NCI-H460 (cell line): ENCODE data around the gene TMOD3. TPM values are rescaled to one million over a fixed set of nuclear protein-coding genes. Genes with fewer than 3 reads are reported as not detected.
A peak's percentile ranks its signal among the peaks of the same experiment; 100 is the strongest.

Experiments used
- DNase-seq: peaks from one replicate; pipeline ENCODE4 v3.0.0-alpha.2; 2016; ENCODE audit warnings: low read depth; ENCODE audit errors: extremely low read depth
- total RNA-seq: library from RNA; depleted of rRNA; stranded (reverse); fragments of >200 nt; shearing (Covaris generic); gene quantifications from 2 replicates; pipeline ENCODE4 v1.2.3, GENCODE V29; 2014

TMOD3 gene
- total RNA-seq, 1 experiment from 2014 or later, result 59.0 TPM

DNA sequence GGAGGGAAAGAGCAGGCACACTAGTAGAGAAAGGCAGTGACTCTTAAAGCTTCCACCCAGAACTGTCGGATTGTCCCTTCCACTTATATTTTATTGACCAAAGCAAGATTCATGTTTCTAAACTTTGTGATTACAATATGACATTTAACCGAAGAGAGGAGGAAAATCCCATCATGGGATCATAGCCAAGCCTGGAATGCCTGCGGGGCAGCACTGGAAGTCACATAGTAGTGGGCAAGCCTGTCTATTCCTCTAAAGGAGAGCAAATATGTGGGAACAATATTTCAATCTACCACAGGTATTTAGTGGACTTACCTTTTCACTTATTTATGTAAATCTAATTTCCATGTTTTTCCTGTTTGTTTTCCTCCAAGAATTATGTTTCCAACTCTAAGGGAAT, 3.8 kb upstream of the TMOD3 start:
- DNase-seq, result no peak

DNA sequence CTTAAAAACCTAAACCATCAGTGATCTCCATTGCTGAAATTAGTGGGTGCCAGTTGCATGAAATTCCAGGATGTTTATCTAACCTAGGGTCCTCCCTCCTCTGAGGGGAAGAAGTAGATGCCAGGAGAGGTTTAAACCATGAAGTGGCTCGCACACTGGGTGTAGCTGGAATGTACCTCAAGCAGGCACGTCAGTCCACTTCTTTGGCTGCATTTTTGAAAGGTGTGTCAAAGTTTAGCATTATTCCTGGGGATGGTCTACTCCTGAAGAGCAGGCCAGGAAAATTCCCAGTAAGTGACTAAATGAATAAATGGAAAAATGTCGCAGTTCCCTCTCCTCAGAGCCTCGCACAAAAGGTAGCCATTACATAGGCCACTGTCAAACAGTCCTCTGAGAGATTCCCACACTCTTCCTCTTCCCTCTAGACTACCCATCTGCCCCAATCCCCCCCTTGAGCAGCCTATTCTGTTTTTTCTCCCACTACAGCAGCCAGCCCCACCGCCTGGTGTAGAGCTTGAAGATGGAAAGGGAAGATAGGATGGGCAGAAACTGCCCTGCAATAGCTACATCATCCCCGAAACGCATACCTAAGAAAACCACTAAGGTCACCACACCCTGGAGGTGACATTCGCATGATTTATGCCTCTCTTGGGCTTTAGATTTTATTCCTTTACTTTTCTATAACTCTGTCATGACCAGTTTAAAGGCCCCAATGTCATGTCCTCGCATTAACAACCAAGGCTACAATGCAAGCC, 655 bp upstream of the TMOD3 start:
- no peak for DNase-seq

- DNase-seq, result no peak
These were observed 888 bp downstream of the TMOD3 start for GRCh38 chr15:51830276-51830806.

- DNase-seq, result no peak
These were observed 4.3 kb downstream of the TMOD3 start for GRCh38 chr15:51833772-51834171.

DNA sequence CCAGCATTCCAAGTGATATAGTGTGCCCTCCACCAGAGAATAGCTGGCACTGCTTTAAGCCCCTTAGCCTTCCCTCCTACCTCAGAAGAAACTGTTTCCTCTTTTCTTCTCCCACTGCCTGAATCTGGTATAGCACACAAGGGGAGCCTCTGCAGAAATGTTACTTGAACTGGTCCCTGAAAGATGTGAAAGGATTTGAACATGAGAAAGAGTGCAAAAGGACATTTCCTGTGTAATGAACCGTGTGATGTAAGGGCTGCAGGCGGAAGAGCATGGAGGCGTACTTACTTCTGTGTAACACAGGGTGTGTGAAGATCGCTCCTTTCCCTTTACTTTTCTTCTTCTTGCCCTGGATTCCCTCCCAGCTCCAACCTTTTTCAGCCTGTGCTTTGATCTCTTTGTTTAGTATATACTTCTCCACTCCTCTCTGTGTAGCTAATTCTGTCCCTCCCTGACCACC, 8.4 kb downstream of the TMOD3 start:
- no peak for DNase-seq

DNA sequence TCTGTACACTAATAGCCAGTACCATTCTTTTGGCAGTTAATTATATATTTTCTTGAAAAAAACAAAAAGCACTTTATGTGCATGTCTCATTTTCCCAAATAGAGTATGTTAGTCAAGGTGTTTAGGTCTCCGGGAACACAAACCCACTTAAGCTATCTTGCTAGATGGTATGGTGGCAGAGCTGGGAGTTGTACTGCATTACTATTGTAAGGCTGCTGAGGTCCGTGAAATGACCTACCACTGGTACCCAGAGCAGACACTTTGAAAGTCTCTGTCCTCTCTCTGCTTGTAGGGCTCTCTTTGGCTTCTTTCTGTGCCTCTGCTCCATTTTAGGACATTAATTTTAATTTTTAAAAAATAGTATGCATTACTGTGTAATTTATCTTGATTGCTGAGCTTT, 8.8 kb downstream of the TMOD3 start:
- DNase-seq, result no peak

GRCh38 chr15:51840692-51841091, 11.2 kb downstream of the TMOD3 start:
- no peak for DNase-seq

DNA sequence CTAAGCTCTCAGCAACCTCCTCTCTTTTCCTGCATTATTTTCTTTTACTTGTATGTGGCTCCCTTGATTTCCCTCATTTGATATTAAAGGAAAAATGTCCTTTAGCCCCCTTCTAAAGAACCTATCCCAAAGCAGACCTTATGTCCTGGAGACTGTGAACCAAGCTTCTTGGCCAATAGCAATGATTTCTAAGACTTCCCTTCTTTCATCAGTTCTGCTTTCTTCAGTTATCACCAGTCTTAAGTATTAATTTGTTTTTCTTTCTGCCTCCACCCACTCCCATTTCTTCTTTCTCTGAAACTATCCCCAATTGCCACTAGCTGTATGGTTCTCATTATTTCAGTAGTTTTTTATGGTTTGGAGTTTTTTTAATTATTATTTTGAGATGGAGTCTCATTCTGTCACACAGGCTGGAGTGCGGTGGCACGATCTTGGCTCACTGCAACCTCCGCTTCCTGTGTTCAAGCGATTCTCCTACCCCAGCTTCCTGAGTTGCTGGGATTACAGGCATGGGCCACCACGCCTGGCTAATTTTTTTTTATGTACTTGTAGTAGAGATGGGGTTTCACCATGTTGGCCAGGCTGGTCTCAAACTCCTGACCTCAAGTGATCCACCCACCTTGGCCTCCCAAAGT, 12.1 kb downstream of the TMOD3 start:
- DNase-seq, result no peak

DNA sequence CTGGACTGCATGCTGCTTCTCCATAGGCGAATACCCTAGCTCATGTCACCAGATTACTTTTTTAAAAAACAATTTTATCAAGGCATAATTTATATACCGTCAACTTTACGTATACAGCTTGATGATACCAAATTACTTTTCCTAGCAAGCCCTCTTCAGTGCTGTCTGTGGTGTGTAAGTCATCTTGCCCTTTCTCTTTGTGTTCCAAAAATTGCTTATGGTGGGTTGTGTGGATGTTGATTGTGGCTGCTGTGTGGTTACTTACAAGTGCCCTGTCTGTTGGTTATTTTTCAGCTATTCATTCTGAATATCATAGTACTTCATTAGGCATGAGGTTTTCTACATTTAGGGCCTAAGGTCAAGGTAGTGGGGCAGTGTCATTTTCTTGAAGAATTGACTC, 12.8 kb downstream of the TMOD3 start:
- no peak for DNase-seq

- no peak for DNase-seq
These were observed 13.6 kb downstream of the TMOD3 start for GRCh38 chr15:51842852-51843737.

- no peak for DNase-seq
These were observed 15.4 kb downstream of the TMOD3 start for GRCh38 chr15:51844747-51845426.

GRCh38 chr15:51846066-51846462, 16.6 kb downstream of the TMOD3 start:
- DNase-seq, result no peak

- peak; percentile 31 for DNase-seq
These were observed 17.2 kb downstream of the TMOD3 start for GRCh38 chr15:51846463-51847230.

DNA sequence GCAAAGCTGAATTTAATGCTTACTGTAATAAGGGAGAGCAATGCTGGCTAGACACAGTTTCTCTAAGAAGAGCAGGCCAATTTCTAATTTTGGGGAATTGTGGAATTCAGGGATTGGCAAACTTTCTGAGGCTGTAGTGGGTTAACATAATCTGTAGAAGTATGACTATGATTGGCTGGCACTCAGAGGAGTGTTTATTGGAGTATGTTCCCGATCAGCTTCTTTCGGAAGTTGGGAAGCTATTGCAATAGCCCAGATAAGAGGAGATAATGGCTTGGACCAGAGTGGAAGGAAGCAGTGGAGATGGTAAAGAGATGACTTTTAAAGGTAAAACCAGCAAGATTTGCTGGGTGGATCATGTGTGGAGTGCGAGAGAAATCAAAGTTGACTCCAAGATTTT, 19.4 kb downstream of the TMOD3 start:
- DNase-seq, result no peak

DNA sequence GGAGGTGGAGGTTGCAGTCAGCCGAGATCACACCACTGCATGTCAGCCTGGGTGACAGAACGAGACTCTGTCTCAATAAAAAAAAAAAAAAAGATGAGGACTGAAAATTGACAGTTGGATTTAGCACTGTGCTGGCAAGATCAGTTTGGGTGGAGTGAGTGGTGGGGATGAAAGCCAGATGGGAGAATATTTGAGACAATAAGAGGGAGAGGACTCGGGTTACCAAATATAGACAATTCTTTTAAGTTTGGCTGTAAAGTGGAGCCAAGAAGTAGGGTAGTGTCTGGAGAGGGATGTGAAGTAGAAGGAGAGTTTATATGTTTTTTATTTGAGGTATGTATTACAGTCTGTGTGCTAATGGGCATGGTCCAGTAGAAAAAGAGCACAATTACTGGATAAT, 20.4 kb downstream of the TMOD3 start:
- DNase-seq, result no peak

GRCh38 chr15:51853998-51854397, 24.5 kb downstream of the TMOD3 start:
- DNase-seq, result no peak

- no peak for DNase-seq
These were observed 26.2 kb downstream of the TMOD3 start for GRCh38 chr15:51855612-51856011.

GRCh38 chr15:51856714-51857380, 27.4 kb downstream of the TMOD3 start:
- DNase-seq, result no peak
